Activated CD8-positive, alpha-beta memory T cell treated with anti-CD3 and anti-CD28 coated beads, Interleukin-2, amount 50 U/mL, for 24 hours (primary cell): Measurements from ENCODE around the gene ZNF93.
"Not testable (repeated sequence)": the region's sequence is repeated elsewhere in the genome, so short reads cannot be mapped to it uniquely, and the experiment has no call there.

Experiments used
- DNase-seq: peaks from one replicate; pipeline ENCODE4 v3.0.0-alpha.2; 2020; ENCODE audit errors: extremely low read depth

ZNF93 gene

GRCh38 chr19:19938449-19938848 lies 37.7 kb downstream of the ZNF93 start:
- DNase-seq: no peak

DNA sequence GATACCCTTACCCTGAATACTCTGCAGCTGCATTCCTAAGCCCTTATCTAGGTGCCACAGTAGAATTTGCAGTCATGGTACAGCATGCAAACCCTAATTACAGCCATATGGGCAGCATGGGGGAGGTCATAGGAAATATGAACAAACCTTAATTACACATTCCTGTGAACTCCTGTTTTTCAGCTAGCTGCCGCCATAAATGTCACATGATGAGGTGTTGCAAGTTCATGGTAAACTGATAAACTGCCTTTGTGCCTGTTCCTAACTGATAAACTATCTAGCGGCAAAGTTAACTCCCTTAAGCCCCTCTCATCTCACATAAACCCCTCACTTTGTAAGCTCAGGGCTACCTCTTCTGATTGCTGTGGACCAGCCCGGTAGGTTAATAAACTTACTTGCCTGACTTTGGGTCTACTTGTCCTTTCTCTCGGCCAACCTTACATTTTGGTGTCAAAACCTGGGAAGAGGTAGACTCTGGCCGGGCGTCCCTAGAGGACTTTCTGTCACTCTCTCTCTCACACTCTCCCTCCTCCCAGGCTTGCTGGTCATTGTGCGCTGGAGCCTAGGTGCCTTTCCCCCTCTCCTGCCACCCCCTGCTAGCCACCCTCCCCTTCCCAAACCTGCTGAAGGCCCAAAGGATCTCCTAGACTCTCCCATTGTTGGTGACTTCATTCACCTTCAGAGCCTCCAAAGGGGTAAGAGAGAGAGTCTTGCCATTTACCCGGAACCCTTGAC lies 43.3 kb downstream of the ZNF93 start:
- no peak for DNase-seq

- DNase-seq: no peak
Measured at GRCh38 chr19:19944583-19944880, 43.8 kb downstream of the ZNF93 start.

GRCh38 chr19:19946226-19946625 lies 45.5 kb downstream of the ZNF93 start:
- no peak for DNase-seq

DNA sequence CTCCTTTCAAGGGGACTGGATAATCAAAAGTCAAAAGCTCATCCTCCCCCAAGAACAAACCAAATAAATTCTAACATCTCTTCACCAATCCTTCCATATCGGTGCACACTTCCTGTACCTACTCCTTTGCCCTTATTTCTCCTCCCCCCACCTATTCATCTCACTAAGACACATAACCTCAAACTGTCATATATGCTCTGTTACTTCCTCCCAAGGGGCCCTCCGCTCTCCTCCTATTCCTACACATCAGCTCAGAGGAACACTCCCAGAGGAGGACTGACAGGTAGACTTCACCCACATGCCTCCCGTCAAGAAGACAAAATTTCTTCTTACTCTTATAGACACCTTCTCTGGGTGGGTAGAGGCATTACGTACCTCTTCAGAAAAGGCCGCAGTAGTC lies 48.1 kb downstream of the ZNF93 start:
- no peak for DNase-seq

DNA sequence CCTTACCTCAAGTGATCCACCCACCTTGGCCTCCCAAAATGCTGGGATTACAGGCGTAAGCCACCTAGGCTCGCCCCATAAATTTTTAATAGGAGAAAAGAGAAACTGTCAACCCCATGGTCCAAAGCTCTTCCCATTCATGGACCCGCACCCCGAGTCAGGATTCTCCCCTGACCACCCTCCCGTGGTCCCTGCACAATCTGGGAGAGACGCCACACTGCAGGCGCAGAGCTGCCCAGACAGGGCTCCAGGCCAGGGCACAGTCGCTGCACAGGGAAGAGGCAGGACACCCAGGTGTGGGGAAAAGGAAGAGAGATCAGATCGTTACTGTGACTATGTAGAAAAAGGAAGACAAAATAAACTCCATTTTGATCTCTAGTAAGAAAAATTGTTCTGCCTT lies 54.5 kb downstream of the ZNF93 start:
- DNase-seq: no peak

DNA sequence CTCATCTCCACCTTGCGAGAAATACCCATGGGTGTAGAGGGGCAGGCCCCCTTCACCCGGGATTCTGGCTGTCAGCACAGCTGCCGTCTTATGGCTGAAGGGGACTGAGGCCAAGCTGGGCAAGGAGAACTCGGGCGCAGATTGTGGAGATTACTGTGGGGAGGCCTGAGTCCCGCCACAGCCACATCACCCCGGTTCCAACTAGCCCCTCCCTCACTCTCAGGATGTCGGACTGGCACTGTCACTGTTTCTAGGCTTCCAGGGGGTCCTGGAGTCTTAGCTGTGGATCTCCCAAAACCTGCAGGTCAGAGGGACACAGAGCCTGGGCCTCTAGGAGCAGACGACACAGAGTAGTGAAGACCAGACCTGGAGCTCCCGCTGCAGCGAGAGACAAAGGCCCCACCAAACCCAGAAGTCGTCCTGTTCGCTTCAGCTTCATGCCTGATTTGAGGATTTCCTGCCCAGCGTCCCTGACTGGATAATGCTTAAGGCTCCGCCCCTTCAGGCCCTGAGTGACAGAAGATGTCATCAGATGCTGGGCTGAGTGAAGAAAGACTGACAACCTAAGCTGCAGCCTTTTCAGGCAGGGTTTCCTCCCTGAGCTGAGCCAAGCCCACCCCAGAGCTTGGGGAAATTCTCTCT lies 55.8 kb downstream of the ZNF93 start:
- no peak for DNase-seq

- not testable (repeated sequence) for DNase-seq
Measured at GRCh38 chr19:19957766-19958165, 57.0 kb downstream of the ZNF93 start.

DNA sequence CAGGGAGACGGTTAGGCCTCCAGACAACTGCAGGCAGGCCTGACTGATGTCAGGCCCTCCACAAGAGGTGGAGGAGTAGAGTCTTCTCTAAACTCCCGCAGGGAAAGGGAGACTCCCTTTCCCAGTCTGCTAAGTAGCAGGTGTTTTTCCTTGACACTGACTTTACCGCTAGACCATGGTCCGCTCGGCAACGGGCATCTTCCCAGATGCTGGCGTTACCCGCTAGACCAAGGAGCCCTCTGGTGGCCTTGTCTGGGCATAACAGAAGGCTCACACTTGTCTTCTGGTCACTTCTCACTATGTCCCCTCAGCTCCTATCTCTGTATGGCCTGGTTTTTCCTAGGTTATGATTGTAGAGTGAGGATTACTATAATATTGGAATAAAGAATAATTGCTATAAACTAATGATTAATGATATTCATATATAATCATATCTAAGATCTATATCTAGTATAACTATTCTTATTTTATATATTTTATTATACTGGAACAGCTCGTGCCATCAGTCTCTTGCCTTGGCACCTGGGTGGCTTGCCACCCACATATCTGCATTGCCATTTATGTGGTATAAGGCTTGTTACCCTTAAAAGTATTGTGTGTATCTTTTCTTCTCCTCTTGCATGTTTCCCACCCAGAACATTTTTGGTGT lies 58.5 kb downstream of the ZNF93 start:
- peak; percentile 10 for DNase-seq

DNA sequence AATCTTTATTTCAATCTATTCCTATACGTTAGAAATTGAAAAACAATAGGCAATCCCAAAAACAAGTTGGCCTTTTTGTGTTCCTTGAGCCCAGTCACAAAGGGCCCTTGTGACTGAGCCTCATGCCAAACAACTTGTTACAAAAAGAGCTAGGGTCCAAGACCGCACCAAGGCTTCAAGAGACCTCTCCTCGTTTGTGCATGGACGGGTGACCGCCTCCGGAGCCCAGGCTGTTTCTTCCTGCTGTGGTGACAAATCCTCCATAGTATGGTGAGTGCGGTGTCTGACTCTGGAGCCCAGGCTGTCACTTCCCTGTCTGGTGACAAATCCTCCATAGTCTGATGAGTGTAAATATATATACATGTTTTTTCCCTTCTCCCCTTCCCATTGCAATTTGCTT lies 63.7 kb downstream of the ZNF93 start:
- no peak for DNase-seq

- DNase-seq: not testable (repeated sequence)
Measured at GRCh38 chr19:19966126-19966525, 65.4 kb downstream of the ZNF93 start.

GRCh38 chr19:19966862-19967261 lies 66.1 kb downstream of the ZNF93 start:
- no peak for DNase-seq
